KBM-7 (cell line): ENCODE measurements around the gene MIS18A.
"Not testable (repeated sequence)": the region's sequence is repeated elsewhere in the genome, so short reads cannot be mapped to it uniquely, and the experiment has no call there.

Experiments
- DNase-seq: peaks from one replicate; pipeline ENCODE4 v3.0.0-alpha.2; 2015
- in situ Hi-C: fragments of 300-500 bp; cut with MboI; formaldehyde crosslinking; loops from 2 replicates; pipeline ENCODE4 v1.14.3; 2020; ENCODE audit warnings: low sequenced_read_pairs, low pct_unique_long_range_greater_than_20kb, mixed read lengths

Gene MIS18A

DNA sequence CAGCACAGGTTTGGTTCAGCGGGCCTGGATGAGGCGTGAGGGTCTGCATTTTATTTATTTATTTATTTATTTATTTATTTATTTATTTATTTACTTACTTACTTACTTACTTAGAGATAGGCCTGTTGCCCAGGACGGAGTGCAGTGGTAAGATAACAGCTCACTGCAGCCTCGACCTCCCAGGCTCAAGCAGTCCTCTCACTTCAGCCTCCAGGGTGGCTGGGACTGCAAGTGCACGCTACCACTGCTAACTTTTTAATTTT, 20.1 kb downstream of the MIS18A start:
- in situ Hi-C loops = loop anchor here (25.0 kb wide), 1 partner anchor 396 kb away; the partner anchor contains the start of gene HUNK

DNA sequence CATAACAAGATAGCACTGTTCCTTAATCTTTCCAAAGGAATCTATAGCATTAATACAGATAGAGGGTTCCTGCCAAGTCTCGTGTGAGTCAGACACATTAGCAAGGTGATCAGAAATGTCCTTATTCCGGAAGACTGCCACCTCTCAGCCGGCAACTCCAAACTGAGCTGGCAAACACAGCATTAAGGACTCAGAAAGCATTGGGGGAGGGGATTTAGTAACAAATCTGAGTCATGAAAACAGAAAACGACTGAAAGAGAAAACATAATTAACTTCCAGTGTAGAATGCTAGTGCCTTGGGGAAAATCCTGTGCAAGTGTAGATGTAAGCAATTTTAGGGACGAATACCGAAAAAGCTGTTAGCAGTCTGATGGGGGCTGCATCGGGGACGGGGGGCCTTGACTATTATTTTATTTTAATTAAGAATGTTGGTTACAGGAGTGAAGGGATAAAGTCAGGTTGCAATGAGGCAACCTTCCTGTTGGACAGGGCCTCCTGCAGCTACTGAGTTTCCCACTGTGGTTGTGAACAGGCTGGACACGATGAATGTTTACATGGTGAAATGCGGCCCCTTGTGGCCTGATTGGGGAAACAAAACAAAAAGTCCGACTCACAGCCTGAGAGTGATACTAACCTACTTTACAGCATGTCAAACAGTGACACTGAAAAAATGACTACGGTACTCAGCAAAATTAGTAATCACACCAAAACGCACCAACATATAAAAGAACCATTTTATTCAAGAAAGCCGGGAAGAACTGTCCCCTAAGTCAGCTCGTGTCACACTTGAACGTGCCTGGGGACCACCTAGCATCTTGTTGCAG, 20.7 kb downstream of the MIS18A start:
- DNase-seq = peak; percentile 75
- in situ Hi-C loops = loop anchor here (25.0 kb wide), 1 partner anchor 396 kb away; the partner anchor contains the start of gene HUNK

More for the DNA sequence above, 20.1 kb downstream of the MIS18A start:
- DNase-seq = not testable (repeated sequence)

GRCh38 chr21:32256873-32257620, 21.8 kb downstream of the MIS18A start:
- no peak for DNase-seq
- in situ Hi-C loops = loop anchor here (25.0 kb wide), 1 partner anchor 395 kb away; the partner anchor contains the start of gene HUNK

- no peak for DNase-seq
- in situ Hi-C loops = loop anchor here (25.0 kb wide), 1 partner anchor 394 kb away; the partner anchor contains the start of gene HUNK
Observed at GRCh38 chr21:32256251-32256650, 22.6 kb downstream of the MIS18A start.

- DNase-seq = no peak
- in situ Hi-C loops = loop anchor here (25.0 kb wide), 1 partner anchor 391 kb away; the partner anchor contains the start of gene HUNK
Observed at GRCh38 chr21:32253215-32253641, 25.6 kb downstream of the MIS18A start.

DNA sequence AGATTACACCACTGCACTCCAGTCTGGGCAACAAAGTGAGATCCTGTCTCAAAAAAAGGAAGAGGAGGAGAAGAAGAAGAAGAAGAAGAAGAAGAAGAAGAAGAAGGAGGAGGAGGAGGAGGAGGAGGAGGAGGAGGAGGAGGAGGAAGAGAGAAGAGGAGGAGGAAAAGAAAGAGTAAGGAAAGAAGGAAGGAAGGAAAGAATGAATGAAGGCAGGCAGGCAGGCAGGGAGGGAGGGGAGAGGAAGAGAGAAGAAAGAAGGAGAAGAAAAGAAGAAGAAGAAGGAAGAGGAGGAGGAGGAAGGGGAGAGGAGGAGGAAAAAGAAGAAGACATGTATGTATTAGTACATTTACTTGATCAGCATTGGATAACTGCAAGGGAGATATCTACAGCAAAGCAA, 26.7 kb downstream of the MIS18A start:
- DNase-seq = no peak
- in situ Hi-C loops = loop anchor here (25.0 kb wide), 1 partner anchor 390 kb away; the partner anchor contains the start of gene HUNK

GRCh38 chr21:32249511-32250280, 29.2 kb downstream of the MIS18A start:
- in situ Hi-C loops = loop anchor here (25.0 kb wide), 1 partner anchor 387 kb away; the partner anchor contains the start of gene HUNK
- no peak for DNase-seq

GRCh38 chr21:32248571-32249461, 30.0 kb downstream of the MIS18A start:
- in situ Hi-C loops = no loop called here
- no peak for DNase-seq

DNA sequence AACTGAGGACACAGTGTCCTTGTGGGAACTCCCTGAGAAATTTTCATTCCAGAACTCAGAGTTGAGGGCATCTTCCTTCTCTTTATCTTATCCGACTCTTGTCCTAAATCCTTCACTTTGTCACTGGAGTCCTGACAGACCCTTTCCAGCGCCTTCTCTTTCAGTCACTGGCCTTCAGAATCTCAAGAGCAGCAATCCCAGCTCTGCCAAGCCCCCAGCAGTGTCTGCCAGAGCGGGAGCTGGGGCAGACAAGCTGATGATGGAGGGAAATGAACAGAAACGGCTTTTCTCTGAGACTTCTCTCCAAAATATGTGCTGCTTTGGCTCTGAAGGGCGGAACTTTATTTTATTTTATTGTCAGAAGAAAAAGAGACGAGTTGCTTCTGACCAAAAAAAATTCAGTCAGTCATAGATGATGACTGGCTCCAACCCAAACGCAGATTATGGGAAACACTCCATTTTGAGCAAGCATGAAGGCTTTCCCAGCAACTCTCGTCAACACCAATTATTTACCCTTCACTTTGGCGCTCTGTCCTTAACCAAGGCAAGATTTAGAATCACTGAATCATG, 32.2 kb downstream of the MIS18A start:
- no peak for DNase-seq
- in situ Hi-C loops = no loop called here

GRCh38 chr21:32245971-32246370, 32.9 kb downstream of the MIS18A start:
- no peak for DNase-seq
- in situ Hi-C loops = no loop called here

DNA sequence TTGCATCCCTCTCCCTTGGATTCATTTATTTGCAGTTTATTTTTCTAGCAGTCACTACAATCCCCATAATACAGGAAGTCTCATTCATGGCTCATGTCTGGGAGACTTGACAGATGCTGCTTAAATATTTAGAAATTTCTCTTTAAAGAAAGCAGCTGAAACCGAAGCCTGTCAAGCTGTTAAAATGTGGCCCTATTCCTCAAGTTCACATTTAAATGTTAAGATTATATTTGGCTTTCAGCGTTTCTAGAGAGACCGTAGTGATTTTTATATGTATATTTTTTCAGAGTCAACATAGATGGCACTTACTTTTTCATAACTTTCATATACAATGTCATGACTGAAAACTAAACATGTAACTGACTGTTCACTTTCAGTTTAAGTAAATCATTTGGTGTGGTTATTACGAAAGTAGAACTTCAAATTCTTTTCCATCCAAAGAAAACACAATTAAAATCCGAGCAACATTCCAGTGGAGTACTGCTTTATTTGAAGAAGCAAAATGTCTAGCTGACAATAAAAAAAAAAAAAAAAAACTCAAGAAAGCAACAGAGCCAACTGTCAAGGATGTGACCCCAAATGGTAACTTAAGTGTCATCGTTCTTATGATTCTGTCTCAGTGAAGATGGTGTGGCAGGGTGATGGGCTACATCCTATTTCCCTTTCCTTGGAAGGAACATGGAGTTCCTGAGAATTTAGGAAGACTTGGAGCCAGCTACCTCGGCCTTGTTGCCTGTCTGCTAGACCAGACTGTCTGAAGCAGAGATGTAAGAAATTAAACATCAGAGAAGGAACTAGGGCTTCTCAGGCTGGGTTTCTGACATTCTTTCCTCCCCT, 37.8 kb downstream of the MIS18A start:
- no peak for DNase-seq
- in situ Hi-C loops = no loop called here

DNA sequence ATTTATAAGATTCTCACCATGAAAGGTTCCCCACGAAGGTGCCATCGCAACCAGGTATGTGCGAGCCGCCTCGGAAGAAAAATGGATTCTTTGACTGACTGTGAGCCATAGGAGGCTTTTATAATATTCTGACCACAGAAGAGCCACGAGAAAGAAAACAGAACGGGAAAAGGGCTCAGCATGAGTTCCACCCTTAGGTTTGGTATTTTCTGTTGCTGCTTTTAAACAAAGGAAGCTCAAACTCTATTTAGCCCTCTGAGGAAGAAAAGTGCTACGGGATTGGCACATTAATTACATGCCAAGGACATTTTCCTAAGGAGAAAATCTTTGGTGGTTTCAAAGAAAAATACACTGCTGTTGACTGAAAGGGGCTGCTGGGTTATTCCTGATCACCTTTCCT, 39.3 kb downstream of the MIS18A start:
- no peak for DNase-seq
- in situ Hi-C loops = no loop called here

- in situ Hi-C loops = no loop called here
Observed at GRCh38 chr21:32238063-32238462, 40.8 kb downstream of the MIS18A start.

GRCh38 chr21:32237021-32237420, 41.8 kb downstream of the MIS18A start:
- in situ Hi-C loops = no loop called here
- DNase-seq = no peak

More at GRCh38 chr21:32238063-32238462, 40.8 kb downstream of the MIS18A start:
- DNase-seq = no peak

- no peak for DNase-seq
- in situ Hi-C loops = no loop called here
Observed at GRCh38 chr21:32233722-32234301, 45.0 kb downstream of the MIS18A start.

DNA sequence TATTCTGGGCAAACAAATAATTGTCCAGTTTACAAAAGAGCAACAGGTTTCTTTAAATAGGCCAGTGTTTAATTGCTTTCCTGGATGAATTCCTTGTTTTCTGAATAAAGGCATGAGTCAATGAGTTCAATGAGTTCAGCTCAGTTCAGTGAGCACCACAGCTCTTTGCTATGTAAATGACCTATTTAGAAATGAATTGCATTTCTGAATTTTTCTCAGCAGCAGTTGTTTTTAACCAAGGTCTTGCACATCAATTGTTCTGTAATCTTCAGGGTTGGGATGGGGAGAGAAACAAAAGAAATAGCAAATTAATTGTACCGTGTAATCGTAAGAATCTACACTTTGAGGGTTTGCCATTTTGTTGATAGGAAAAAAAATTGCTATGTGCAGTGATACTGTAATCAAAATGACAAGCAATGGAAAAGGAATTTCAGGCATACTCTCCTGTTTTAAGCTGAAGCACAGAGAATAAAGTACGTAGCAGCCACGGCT, 45.7 kb downstream of the MIS18A start:
- DNase-seq = no peak
- in situ Hi-C loops = no loop called here

DNA sequence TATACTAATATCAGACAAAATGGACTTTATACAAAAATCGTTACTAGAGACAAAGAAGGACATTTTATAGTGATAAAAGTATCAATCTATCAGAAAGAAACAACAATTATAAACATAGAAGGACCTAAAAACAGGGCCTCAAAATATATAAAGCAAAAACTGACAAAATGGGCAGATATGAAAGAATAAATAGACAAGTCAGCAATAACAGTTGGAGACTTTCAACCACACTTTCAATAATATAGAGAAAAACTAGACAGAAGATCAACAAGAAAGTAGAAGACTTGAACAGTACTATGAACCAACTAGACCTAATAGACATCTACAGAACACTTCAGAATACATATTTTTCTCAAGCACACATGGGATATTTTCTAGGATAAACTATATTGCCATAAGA, 52.4 kb downstream of the MIS18A start:
- DNase-seq = no peak
- in situ Hi-C loops = no loop called here
